Head of caudate nucleus (tissue), 42 donors: Measurements from ENCODE around the gene GPR39.

ENCODE experiments used
- DNase-seq, 42 donors: peaks; one replicate each; pipeline versions ENCODE4 v3.0.0 to v3.0.0-alpha.2; 2020 to 2021; ENCODE audit warnings: mixed read lengths in 7 of 42
- intact Hi-C: fragments of 100-400 bp; cut with DNase I; formaldehyde crosslinking; loops from one replicate; pipeline ENCODE4 v1.15.0; 2022

The GPR39 gene

DNA sequence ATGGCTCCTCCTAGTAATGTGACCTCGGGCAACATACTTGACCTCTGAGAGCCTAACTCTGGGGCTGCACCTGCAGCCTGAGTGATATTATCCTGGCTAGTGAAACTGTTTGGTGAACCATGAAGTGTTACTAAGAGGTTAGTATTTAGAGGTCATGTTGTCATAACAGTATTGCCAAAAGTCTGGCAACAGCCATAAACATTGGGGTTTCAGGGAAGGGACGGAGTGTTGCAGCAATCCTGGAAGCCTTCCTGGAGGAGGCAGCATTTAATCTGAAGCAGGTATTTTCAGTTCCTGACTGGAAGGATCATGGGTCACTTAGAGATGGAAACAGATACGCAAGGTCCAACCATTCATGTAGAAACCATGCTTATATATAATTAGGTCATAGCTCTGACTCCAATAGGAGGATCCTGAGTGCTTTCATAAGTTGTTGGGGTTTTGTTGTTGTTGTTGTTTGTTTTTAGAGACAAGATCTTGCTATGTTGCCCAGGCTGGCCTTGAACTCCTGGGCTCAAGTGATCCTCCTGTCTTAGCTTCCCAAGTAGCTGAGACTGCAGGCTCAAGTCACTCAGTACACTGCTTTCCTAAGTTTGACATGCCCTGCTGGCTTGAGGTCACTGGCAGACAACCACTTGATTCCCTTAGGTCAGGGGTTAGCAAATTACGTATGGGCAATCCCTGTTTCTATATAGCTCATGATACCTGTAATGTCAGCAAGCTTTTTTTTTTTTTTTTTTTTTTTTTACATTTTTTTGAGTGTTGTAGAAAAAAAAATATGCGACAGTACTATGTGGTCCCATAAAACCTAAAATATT lies 21.5 kb downstream of the GPR39 start:
- no peak for DNase-seq
- intact Hi-C loops = no loop called here

DNA sequence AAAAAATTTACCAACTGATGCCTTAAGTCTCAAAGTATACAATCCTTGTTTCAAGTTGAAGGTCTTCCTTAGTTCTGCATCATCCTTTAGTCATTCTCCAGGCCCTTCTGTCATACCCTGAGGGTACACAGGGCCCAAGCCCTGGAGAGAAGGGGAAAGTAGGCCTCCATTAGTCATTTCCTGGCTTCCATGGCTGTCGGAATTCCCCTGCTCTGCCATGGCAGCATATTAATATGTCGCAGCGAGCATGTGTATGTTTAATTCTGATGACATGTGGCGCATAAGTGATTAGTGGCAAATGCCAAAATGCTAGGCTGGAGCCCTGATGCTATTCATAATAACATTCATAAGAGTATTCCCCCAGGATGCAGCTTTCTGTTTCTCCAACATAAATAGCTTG lies 22.1 kb downstream of the GPR39 start:
- no peak for DNase-seq
- intact Hi-C loops = no loop called here

DNA sequence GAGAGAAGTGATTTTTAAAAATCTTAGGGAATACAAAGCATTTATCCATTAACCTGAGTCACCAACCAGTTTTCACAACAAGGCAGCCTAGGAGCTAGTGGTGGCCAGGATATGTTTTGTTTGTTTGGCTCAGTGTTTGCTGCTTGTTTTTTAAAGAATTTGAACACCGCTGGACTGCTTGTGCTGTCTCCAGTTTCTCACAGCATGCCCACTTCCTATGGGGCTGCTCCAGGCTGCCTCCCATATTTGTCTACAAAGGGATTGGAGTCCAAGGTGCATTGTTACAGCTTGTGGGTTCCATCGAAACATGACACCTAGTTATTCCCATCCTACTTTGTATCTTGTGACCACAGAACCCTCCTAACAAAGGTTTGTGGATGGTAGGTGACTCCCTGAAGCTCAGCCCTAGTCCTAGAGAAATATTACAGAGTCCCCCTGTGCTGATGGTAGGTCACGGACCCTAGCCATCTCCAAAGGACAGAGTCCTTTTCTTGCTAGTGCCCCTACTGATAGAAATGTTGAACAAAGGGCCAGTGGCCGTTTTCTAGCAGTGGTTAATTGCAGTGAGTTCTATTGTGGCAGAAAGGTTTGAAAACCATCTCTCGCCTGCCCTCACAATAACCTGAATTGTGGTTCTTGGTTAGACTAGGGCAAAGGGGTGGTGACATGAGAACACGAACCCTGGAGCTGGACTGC lies 23.2 kb downstream of the GPR39 start:
- DNase-seq = no peak
- intact Hi-C loops = no loop called here

DNA sequence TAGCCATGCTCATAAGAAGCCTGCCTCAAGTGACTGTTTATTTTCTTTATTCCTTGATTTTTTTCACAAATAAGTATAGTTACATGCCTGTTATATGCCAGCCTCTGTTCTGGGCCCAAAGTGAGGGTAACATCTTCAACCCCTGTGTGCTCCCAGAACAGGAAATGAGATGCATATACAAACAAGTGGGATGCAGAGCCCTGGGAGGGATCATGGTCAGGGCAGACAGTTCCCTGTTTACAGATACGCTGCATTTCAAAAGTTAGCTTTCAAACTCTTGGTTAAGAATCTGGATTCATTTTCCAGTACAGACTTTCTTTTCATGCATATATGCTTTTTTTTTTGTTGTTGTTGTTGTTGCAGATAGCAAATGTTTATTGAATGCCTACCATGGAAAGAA lies 24.4 kb downstream of the GPR39 start:
- intact Hi-C loops = no loop called here
- DNase-seq = no peak

DNA sequence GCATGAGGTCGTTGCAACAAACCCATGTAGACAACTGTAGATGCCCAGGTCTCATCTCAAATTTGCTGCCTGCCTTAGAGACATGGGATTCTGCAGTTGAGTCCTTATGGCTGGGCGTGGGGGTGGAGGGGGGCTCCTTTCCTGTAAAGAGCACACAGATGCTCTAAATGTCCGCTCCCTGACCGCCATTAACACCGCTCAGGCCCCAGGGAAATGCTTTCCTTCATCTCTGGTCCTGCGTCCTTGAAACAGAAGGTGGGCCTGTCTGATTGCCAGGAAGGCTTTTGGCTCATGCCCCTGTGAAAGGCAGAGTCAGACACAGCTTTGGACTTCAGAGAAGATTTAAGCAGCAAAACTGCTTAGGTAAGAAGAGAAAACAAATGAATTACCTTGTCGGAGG lies 25.7 kb downstream of the GPR39 start:
- intact Hi-C loops = no loop called here
- DNase-seq = no peak

DNA sequence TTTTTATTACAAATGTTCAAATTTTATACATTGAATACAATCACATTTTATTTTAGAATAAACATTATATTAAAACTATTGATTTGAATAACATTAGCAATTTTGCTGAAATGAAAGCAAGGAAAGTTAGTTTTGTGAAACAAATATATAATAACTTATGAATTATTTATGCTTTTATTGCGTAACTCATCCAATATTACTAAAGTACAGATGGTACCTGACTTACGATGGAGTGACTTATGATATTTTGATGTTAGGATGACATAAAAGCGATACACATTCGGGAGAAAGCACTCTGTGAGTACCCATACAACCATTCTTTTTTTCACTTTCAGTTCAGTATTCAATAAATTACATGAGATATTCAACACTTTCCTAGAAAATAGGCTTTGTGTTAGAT lies 26.5 kb downstream of the GPR39 start:
- no peak for DNase-seq
- intact Hi-C loops = no loop called here

DNA sequence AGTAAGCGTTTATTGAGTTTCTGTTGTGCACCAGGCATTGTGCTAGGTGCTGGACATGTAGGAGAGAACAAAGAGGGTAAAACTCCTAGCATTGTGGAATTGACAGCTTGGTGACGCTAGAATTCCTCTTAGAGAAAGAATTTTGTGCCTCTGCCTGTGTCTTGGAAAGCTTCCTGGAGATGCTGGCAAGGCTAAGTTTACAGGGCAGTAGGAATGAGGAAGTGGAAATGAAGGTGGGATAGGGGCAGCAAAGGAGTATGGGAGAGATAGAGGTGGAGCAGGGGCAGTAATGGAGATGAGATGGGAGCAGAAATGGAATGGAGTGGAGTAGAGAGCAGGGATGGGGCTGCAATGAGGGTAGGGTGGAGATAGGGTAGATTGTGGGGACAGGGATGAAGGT lies 29.8 kb downstream of the GPR39 start:
- DNase-seq = no peak
- intact Hi-C loops = no loop called here

DNA sequence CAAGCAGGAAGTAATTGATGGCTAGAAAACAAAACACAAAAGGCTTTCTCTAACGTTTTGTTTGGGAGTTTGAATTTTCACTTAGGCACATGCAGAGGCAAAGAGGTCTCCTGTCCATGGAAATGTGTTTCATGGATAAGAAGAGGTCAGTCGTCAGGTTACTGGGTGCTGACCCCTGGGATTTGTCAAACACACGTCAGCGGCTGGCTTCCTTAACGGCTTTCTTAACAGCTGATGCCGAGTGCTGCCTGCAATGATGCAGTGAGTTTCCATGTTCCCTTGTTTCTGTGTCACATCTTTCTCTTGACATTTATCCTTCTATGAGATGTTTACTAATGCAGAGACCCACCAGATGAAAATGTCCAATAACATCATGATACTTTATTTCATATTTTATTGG lies 31.7 kb downstream of the GPR39 start:
- no peak for DNase-seq

DNA sequence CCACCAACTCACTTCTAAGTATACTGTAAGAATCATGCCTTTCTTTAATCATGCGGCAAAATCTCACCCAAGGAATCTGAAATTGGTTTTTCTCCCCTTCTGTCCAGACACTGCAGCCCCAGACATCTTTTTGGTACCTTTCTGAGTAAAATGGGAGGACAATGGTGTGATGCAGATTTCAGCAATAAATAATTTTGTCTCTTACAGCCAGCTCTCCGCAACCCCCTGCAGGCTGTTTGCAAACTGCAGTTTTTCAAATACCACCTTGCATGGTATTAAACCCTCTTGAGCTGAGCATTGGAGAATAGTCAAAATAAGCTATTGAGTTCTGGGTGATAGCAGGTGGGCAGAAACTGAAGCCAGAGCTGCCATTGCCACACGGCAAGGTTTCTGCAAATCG lies 32.2 kb downstream of the GPR39 start:
- intact Hi-C loops = no loop called here
- peak in 30 of 42 donors; percentile 1 to 58 (median 22) for DNase-seq

More for the DNA sequence above, 31.7 kb downstream of the GPR39 start:
- intact Hi-C loops = no loop called here

DNA sequence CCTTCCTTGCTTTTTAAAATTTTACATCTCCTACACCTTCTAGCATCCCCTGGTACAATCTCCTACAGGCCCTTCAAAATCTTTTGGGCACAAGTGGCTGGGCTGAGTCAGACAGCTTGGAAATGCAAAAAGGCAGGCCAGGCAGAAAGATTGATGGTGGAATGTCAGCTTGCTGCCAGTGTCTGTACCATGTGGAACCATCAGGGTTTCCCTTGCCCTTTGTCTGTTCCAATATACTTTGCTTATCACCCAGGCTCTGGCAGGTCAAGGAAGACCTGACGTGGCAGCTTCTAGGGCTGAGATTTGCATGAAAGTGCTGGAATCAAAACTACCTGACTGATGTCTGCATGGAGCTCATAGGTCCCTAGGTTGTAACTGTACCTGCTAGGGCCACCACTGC lies 33.3 kb downstream of the GPR39 start:
- no peak for DNase-seq

DNA sequence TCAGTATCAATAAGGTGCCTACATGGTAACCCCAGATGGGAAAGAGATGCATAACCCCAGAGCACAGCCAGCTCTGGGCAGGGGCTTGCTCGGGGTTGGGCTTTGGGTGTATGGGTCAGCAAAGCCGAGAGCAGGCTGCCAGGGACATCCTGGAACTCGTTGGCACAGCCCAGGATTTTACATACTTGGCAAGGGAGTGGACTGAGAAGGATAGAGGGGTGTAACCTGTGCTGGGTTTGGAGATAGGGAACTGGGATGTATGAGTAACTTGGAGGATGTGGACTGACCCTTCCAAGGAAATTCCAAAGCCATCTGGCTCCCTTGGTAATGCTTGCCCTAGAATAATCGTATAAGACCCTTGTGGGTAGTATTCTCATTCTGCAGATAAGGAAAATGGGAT lies 44.2 kb downstream of the GPR39 start:
- no peak for DNase-seq
- intact Hi-C loops = no loop called here

More for the DNA sequence above, 33.3 kb downstream of the GPR39 start:
- intact Hi-C loops = no loop called here

DNA sequence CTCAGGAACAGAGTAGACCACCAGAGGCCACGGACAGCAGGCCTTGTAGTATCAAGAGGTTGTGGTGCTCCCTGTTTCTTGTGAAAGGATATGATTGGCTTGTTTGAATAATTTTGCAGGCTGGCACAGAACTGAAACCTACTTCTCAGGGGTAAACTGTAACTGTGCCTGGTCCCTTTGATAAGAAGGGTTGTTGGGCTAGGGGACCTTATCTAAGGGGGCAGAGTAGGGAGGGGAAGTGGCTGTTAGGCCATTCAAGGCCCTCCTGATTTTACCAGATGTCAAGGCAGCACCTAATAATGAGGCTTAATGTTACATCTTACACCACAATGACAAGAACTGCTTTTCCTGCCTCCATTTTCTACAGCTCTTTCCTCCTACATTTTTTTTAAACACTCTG lies 45.6 kb downstream of the GPR39 start:
- intact Hi-C loops = no loop called here
- DNase-seq = no peak

DNA sequence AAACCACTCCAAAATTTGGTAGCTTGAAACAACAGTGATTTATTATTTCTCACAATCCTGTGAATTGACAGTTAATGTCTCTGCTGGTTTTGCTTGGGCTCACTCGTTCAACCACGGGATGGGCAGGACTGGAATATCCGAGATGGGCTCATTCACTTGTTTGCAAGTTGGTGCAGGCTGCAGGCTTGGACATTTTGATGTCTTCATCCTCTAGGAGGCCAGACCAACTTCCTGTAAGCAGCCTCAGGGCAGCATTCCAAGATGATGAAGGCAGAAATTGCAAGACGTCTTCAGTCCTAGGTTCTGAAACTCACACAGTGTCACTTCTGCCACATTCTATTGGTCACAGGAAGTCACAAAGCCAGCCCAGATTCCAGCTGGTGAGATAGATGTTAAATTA lies 47.1 kb downstream of the GPR39 start:
- intact Hi-C loops = no loop called here
- DNase-seq = no peak

DNA sequence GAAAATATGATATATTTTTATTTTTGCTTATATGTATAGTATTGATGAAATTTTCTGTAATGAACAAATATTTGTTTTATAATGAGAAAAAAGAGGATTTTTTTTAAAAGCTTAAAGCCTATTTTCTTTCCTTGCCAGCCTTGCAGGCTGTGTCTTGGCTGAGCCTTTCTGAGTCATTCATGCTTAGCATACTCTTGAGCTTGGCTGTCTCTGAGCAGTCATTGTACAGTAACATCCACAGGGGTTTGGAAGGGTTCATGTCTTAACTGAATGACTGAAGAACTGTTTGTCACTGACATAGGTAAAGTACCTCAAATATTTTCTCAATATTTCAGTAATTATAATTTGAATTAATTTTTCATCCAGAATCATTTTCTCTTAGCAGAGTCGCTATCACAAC lies 49.3 kb downstream of the GPR39 start:
- intact Hi-C loops = no loop called here
- no peak for DNase-seq

DNA sequence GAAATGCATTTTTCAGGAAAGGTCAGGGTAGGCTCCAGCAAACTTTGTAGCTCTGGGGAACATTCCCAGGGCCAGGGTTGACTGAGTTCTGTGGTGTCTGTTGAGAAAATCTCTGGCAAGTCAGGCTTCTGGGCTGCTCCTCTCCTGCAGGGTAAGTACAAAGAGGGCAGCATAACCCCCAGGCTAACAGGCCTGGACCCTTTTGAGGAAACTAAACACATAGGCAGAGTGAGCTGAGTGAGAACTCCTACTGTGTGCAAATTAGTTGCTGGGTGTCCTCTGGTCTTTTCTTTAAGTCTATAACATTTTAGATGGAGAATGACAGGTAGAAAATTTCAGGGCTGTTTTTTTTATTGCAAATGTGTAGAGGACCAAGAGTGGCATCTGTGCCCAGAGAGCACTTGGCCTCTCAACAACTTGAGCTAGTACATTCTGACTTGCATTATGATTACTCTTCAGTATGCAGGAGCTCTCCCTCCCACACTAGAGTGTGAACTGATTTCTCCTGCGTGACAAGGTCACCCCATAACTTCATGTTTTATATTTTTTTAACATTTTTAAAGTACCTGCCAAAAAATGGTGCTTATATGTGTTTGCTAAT lies 49.9 kb downstream of the GPR39 start:
- intact Hi-C loops = no loop called here

DNA sequence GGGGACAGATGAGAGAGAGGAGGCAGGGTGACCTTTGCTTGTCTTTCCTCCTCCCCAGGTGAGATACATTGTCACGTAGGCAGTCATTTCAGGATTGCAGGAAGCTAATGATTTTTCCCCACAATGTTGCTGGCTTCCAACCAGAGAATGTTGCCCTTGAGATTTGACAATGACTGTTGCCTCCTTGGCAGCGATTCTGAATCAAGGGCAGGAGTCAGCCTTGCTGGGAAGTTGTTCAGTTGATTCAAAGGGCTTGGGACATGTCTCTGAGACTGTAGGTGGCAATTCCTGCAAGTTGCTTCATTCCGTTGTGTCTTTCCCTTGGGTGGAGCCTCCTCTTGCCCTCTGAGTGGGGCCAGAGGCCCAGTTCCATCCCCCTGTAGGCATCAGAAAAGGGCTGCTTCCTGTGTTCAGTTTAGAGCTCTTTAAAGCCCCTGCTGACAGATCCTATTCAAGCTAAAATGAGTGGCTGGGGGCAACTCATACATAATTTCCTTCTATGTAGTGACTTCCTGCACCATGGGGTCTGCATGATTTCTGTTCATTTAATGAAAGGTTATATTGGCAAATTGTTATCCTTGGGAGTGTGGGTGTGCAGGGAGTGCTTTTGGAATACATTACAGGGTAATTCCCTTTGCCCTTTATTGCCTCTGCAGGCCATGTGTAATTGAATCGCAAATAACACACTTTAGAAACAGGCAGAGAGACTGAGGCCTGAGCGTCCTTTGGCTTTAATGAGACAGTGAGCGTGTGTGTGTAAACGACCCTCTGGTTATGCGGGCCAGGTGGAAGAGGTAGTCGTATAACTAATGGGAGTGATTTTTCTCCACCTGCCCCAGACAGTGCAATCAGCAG lies 52.4 kb downstream of the GPR39 start:
- intact Hi-C loops = no loop called here
- DNase-seq = no peak

More for the DNA sequence above, 49.9 kb downstream of the GPR39 start:
- DNase-seq = no peak

DNA sequence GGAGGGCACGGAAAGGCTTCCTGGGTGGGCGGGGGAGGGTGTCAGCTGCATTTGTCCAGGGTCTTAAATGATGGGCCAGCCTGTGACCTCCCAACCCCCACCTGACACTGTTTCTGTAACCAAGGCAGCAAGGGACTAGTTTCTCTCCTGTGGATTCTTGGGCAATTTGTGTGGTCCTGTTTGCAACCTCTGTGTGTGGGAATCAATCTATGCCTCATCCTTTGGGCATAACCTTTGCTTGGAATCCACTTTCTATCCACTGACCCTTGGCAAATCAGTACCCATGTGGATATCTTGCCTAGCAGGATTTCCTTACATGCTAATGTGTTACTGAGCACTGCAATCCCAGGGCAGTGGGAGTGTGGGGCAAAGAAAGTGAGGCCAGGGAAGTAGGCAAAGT lies 54.1 kb downstream of the GPR39 start:
- DNase-seq = no peak
- intact Hi-C loops = no loop called here

DNA sequence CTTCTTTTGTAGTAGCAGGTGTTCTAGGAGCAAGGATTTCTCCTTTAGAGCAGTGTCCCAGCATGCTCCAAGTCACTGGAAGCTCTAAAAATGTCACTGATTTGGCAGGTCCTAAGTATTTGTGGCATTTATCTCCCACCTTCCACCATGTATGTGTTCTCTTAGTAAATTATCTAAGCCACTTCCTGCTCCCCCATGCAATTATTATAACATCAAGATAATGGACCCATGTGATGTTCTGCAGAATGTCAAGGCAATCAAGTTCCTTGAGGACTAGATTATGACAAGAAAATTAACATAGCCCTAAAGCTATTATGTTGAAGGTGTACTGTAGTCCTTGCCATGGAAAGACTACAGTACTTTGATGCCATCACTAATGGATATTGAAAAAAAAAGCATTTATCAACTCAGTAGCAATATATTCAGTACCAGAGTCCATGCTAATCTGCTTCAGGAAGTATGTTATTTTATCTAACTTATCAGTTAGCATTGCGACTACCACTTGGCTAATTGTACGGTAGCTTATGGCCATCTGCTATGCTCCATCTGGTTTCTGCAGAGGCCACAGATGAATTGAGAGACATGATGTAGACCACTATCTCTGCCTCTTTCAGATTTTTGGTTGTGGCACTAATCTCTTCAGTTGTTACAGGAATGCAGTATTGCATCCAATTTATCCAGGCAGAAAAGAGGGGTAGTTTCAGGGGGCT lies 56.7 kb downstream of the GPR39 start:
- intact Hi-C loops = no loop called here
- DNase-seq = no peak

DNA sequence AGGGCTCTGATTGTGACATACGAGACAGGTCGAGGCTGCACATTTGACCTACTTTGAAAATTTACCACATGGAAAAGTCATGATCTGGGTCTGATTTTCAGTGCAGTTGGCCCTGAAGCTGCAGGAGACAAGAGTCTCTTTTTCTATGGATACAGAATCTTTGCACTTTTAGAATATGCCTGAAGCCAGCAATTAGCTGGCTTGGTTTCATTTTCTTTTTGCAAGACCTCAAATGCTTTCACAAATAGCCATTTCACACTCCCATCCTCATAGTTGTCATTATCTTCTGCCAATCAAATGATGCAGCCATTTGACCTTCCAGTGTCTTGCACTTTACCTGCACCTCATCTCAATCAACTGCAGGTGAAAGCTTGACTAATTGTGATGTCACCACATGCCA lies 59.0 kb downstream of the GPR39 start:
- intact Hi-C loops = no loop called here
- DNase-seq = no peak
